Caco-2 (cell line): ENCODE results near the gene IFITM2. TPM values are rescaled to one million over a fixed set of nuclear protein-coding genes. Genes with fewer than 3 reads are reported as not detected.
"Not testable (repeated sequence)": the region's sequence is repeated elsewhere in the genome, so short reads cannot be mapped to it uniquely, and the experiment has no call there.

ENCODE experiments used
- BruUV-seq: library from RNA; stranded (reverse); fragments of 400-500 nt; replicated peaks from 2 replicates; lab custom pipeline; 2021; lab: Mats Ljungman, UMichigan
- CTCF ChIA-PET: fragments of 300-600 bp; sonication (Branson Sonifier 250); formaldehyde crosslinking; loops from one replicate; lab custom pipeline; 2022; ENCODE audit warnings: antibody characterized with exemption; lab: Charles Lee
- POLR2A ChIA-PET: fragments of 300-600 bp; sonication (Branson Sonifier 250); formaldehyde crosslinking; loops from one replicate; lab custom pipeline; 2022; ENCODE audit warnings: antibody characterized with exemption; lab: Charles Lee
- DNase-seq, 2 experiments: peaks; one replicate each; pipeline versions ENCODE4 v3.0.0 to v3.0.0-alpha.2; 2020 to 2022
- H3K27me3 ChIP-seq: replicated peaks from 2 replicates; pipeline ENCODE4 v1.6.0; 2011; ENCODE audit warnings: low read length; ENCODE audit not compliant: control insufficient read depth, insufficient read depth
- H3K36me3 ChIP-seq: 2 replicates; pipeline ENCODE4 v1.5.1; 2011; ENCODE audit warnings: low read length; ENCODE audit not compliant: control insufficient read depth, insufficient read depth
- H3K4me1 ChIP-seq: fragments of 250-450 bp; sonication (Bioruptor Pico); 2 replicates; pipeline ENCODE4 v1.5.1; 2020; ENCODE audit warnings: mild to moderate bottlenecking
- H3K4me3 ChIP-seq: 2 replicates; pipeline ENCODE4 v1.5.1; 2011; ENCODE audit warnings: low read depth, mild to moderate bottlenecking, control low read depth, low read length
- H3K9me3 ChIP-seq: fragments of 250-450 bp; sonication (Bioruptor Pico); 2 replicates; pipeline ENCODE4 v1.5.1; 2020; ENCODE audit warnings: mild to moderate bottlenecking, moderate library complexity
- H3K27ac Mint-ChIP-seq: one replicate; pipeline ENCODE4 v1.8.0; 2022; ENCODE audit warnings: mixed read lengths; ENCODE audit not compliant: unreplicated experiment
- H3K27me3 Mint-ChIP-seq: one replicate; pipeline ENCODE4 v1.8.0; 2022; ENCODE audit warnings: mixed read lengths; ENCODE audit not compliant: insufficient read depth, unreplicated experiment
- H3K36me3 Mint-ChIP-seq: one replicate; pipeline ENCODE4 v1.8.0; 2022; ENCODE audit warnings: mild to moderate bottlenecking, mixed read lengths; ENCODE audit not compliant: insufficient read depth, unreplicated experiment
- H3K4me1 Mint-ChIP-seq: one replicate; pipeline ENCODE4 v1.8.0; 2022; ENCODE audit warnings: low read depth, mixed read lengths; ENCODE audit not compliant: unreplicated experiment
- H3K4me3 Mint-ChIP-seq: one replicate; pipeline ENCODE4 v1.8.0; 2022; ENCODE audit warnings: mild to moderate bottlenecking, moderate library complexity, mixed read lengths; ENCODE audit not compliant: unreplicated experiment
- H3K9me3 Mint-ChIP-seq: one replicate; pipeline ENCODE4 v1.8.0; 2022; ENCODE audit warnings: mixed read lengths; ENCODE audit not compliant: unreplicated experiment
- intact Hi-C: fragments of 100-400 bp; cut with micrococcal nuclease; formaldehyde crosslinking; loops from one replicate; pipeline ENCODE4 v1.10.0; 2022; ENCODE audit not compliant: unreplicated experiment
- total RNA-seq: library from RNA; stranded (reverse); gene quantifications from 2 replicates; pipeline ENCODE4 v1.2.3, GENCODE V29; 2022
- TF ChIP-seq, protein P1 (sequence below), 2 experiments: fragments of 200-600 bp in 1 of 2; IDR thresholded peaks; 1 replicate in 1 of 2; 2 replicates in 1 of 2; pipeline versions ENCODE4 v1.5.1 to v1.8.0; 2011 to 2022; ENCODE audit warnings: antibody characterized with exemption in 1 of 2, control low read depth in 1 of 2, inconsistent platforms in 1 of 2, low read depth in 1 of 2, low read length in 1 of 2, mild to moderate bottlenecking in 1 of 2, moderate library complexity in 1 of 2; ENCODE audit not compliant: insufficient read depth in 1 of 2, severe bottlenecking in 1 of 2, unreplicated experiment in 1 of 2

Gene IFITM2
- total RNA-seq, 1 experiment from 2014 or later, result 7.3 TPM

DNA sequence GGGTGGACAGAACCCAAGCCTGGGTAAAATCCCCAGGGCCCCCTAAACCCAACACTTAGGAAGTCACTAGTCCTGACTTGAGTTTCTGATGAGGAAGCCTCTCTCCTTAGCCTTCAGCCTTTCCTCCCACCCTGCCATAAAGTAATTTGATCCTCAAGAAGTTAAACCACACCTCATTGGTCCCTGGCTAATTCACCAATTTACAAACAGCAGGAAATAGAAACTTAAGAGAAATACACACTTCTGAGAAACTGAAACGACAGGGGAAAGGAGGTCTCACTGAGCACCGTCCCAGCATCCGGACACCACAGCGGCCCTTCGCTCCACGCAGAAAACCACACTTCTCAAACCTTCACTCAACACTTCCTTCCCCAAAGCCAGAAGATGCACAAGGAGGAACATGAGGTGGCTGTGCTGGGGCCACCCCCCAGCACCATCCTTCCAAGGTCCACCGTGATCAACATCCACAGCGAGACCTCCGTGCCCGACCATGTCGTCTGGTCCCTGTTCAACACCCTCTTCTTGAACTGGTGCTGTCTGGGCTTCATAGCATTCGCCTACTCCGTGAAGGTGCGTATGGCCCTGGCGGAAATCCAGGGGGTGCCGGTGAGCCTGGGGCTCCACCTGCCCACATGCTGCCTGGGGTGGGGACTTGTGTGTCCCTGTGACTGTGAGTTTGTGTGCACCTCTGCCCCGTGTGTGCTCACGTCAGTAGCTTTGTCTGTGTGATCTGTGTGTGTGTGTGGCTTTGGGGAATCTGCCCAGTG, 6.4 kb downstream of the IFITM2 start, which contains the start of gene IFITM1:
Gene IFITM1, plus strand, starts transcription at position 254 of the 767 bp plus-strand sequence. Its CDS starts 131 bp downstream, at position 385.
- CTCF ChIA-PET, result interaction anchor here (1.2 kb wide), 1 partner anchor 15 kb away, joined by 3 read pairs; no protein-coding TSS in a partner anchor
- intact Hi-C loops, result no loop called here
- Histone ChIP-seq H3K36me3 (no peaks in the 10 kb centered on the region), H3K9me3 (no peaks in the 10 kb centered on the region), H3K27me3 (no peaks in the 10 kb centered on the region), H3K4me3 (no peak within 1 kb of the TSS), H3K4me1 (peaks cover 20% of the 10 kb centered on the region)
- peak in 1 of 2 experiments; percentile 38 for DNase-seq
- H3K36me3 Mint-ChIP-seq, result no peaks in the 10 kb centered on the region
- TF ChIP-seq, protein P1, sequence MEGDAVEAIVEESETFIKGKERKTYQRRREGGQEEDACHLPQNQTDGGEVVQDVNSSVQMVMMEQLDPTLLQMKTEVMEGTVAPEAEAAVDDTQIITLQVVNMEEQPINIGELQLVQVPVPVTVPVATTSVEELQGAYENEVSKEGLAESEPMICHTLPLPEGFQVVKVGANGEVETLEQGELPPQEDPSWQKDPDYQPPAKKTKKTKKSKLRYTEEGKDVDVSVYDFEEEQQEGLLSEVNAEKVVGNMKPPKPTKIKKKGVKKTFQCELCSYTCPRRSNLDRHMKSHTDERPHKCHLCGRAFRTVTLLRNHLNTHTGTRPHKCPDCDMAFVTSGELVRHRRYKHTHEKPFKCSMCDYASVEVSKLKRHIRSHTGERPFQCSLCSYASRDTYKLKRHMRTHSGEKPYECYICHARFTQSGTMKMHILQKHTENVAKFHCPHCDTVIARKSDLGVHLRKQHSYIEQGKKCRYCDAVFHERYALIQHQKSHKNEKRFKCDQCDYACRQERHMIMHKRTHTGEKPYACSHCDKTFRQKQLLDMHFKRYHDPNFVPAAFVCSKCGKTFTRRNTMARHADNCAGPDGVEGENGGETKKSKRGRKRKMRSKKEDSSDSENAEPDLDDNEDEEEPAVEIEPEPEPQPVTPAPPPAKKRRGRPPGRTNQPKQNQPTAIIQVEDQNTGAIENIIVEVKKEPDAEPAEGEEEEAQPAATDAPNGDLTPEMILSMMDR (IDR thresholded peaks at IDR 0.05; ENCODE audit: insufficient read depth in 1 of 2, low read depth in 1 of 2, low read length in 1 of 2, severe bottlenecking in 1 of 2, unreplicated experiment in 1 of 2), result no peak
- POLR2A ChIA-PET, result no interaction called here
- H3K4me1 Mint-ChIP-seq, result peaks cover 12% of the 10 kb centered on the region
- peak within 1 kb of the TSS; percentile 44 for H3K4me3 Mint-ChIP-seq
- no peaks in the 10 kb centered on the region for H3K9me3 Mint-ChIP-seq
- TSS peak; percentile 41 for BruUV-seq
- H3K27ac Mint-ChIP-seq, result no peak within 1 kb of the TSS
- H3K27me3 Mint-ChIP-seq, result no peaks in the 10 kb centered on the region

DNA sequence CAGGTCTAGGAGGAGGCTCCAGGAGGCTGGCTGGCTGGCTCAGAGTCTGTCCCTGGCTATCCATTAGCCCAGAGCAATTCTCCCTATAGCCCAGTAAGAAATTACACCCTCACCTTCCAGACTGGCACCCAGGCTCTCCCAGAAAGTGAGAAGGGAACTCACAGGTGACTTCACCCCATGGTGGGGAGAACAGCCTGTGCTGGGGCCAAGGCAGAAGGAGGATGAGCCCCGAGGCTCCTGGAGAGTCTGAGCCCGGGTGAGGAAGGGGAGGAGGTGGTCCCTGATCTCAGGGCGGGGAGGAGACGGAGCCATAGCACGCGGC, 6.9 kb downstream of the IFITM2 start:
- Mint-ChIP-seq H3K4me1 (peaks cover 12% of the 10 kb centered on the region), H3K4me3 (peak overlapping the region; percentile 44)
- H3K27me3 Mint-ChIP-seq, H3K27ac Mint-ChIP-seq, H3K4me3 ChIP-seq, H3K36me3 Mint-ChIP-seq, H3K9me3 Mint-ChIP-seq, H3K36me3 ChIP-seq, H3K27me3 ChIP-seq, H3K9me3 ChIP-seq, BruUV-seq, intact Hi-C loops, POLR2A ChIA-PET, DNase-seq, CTCF ChIA-PET: not testable (repeated sequence)
- peaks cover 15% of the 10 kb centered on the region for H3K4me1 ChIP-seq

DNA sequence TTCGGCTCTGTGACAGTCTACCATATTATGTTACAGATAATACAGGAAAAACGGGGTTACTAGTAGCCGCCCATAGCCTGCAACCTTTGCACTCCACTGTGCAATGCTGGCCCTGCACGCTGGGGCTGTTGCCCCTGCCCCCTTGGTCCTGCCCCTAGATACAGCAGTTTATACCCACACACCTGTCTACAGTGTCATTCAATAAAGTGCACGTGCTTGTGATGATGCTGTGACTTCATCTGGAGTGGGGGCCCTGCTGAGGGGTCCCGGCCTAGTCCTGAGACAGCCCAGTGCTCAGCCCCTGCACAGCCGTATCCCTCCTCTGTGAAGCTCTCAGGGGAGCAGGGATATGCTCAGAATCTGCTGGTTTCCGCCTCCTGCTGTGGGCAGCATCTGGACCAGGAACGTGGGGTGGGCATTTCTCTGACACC, 7.5 kb downstream of the IFITM2 start:
- Mint-ChIP-seq H3K27me3 (no peaks in the 10 kb centered on the region), H3K36me3 (no peaks in the 10 kb centered on the region), H3K4me3 (no peak overlapping the region), H3K9me3 (no peaks in the 10 kb centered on the region), H3K4me1 (peaks cover 12% of the 10 kb centered on the region), H3K27ac (no peak overlapping the region)
- H3K4me3 ChIP-seq, result no peak overlapping the region
- no peaks in the 10 kb centered on the region for H3K27me3 ChIP-seq
- no peaks in the 10 kb centered on the region for H3K9me3 ChIP-seq
- H3K36me3 ChIP-seq, result no peaks in the 10 kb centered on the region
- H3K4me1 ChIP-seq, result peaks cover 9% of the 10 kb centered on the region
- BruUV-seq, result no TSS peak
- POLR2A ChIA-PET, result no interaction called here
- intact Hi-C loops, result no loop called here
- TF ChIP-seq, protein P1 (IDR thresholded peaks at IDR 0.05; ENCODE audit: insufficient read depth in 1 of 2, low read depth in 1 of 2, low read length in 1 of 2, severe bottlenecking in 1 of 2, unreplicated experiment in 1 of 2), result no peak
- no peak for DNase-seq
- CTCF ChIA-PET, result interaction anchor here (3.0 kb wide), 1 partner anchor 9 kb away, joined by 15 read pairs; no protein-coding TSS in a partner anchor
